H9 (cell line): ENCODE data around the gene ATP2A1. TPM values are rescaled to one million over a fixed set of nuclear protein-coding genes. Genes with fewer than 3 reads are reported as not detected.

Experiments
- DNase-seq: peaks from one replicate; pipeline ENCODE4 v3.0.0-alpha.2; 2017
- H2AFZ ChIP-seq: one replicate; pipeline ENCODE4 v1.6.1; 2013; ENCODE audit warnings: mild to moderate bottlenecking, low read length, control low read depth, moderate library complexity
- H2AK5ac ChIP-seq: 2 replicates; pipeline ENCODE4 v1.6.1; 2013; ENCODE audit warnings: low read length, control low read depth, mixed read lengths; ENCODE audit not compliant: insufficient read length
- H2BK120ac ChIP-seq: one replicate; pipeline ENCODE4 v1.6.1; 2013; ENCODE audit warnings: low read depth, mild to moderate bottlenecking, low read length, control low read depth, inconsistent platforms; ENCODE audit not compliant: poor library complexity, severe bottlenecking
- H2BK12ac ChIP-seq: 2 replicates; pipeline ENCODE4 v1.6.1; 2013; ENCODE audit warnings: low read length, control low read depth, mixed read lengths, low read depth; ENCODE audit not compliant: insufficient read length
- H2BK15ac ChIP-seq: 2 replicates; pipeline ENCODE4 v1.6.1; 2013; ENCODE audit warnings: low read depth, low read length, control low read depth
- H2BK20ac ChIP-seq: one replicate; pipeline ENCODE4 v1.6.1; 2013; ENCODE audit warnings: low read depth, mild to moderate bottlenecking, low read length, control low read depth, inconsistent platforms; ENCODE audit not compliant: poor library complexity, severe bottlenecking
- H2BK5ac ChIP-seq: 2 replicates; pipeline ENCODE4 v1.6.1; 2013; ENCODE audit warnings: low read length, control low read depth, mixed read lengths; ENCODE audit not compliant: insufficient read length
- H3K14ac ChIP-seq: 2 replicates; pipeline ENCODE4 v1.6.1; 2013; ENCODE audit warnings: low read length, control low read depth; ENCODE audit not compliant: insufficient read depth
- H3K18ac ChIP-seq: 2 replicates; pipeline ENCODE4 v1.6.1; 2013; ENCODE audit warnings: low read depth, mild to moderate bottlenecking, mixed read lengths, low read length, control low read depth; ENCODE audit not compliant: insufficient read length
- H3K23ac ChIP-seq: 2 replicates; pipeline ENCODE4 v1.6.1; 2013; ENCODE audit warnings: low read length, control low read depth, mixed read lengths, low read depth; ENCODE audit not compliant: insufficient read length
- H3K23me2 ChIP-seq: 2 replicates; pipeline ENCODE4 v1.6.1; 2013; ENCODE audit warnings: low read depth, mild to moderate bottlenecking, mixed read lengths, low read length, control low read depth; ENCODE audit not compliant: insufficient read length, poor library complexity, severe bottlenecking
- H3K27ac ChIP-seq: 2 replicates; pipeline ENCODE4 v1.5.1; 2013; ENCODE audit warnings: low read length, control low read depth, mixed read lengths, low read depth; ENCODE audit not compliant: insufficient read length
- H3K27me3 ChIP-seq: 2 replicates; pipeline ENCODE4 v1.6.1; 2013; ENCODE audit warnings: low read length, control low read depth, inconsistent platforms; ENCODE audit not compliant: insufficient read depth
- H3K4ac ChIP-seq: 2 replicates; pipeline ENCODE4 v1.6.1; 2013; ENCODE audit warnings: low read depth, mild to moderate bottlenecking, control low read depth, inconsistent platforms, low read length, moderate library complexity
- H3K4me1 ChIP-seq: 2 replicates; pipeline ENCODE4 v1.6.1; 2013; ENCODE audit warnings: low read length, control low read depth, inconsistent platforms; ENCODE audit not compliant: insufficient read depth
- H3K4me2 ChIP-seq: 2 replicates; pipeline ENCODE4 v1.6.1; 2013; ENCODE audit warnings: low read length, control low read depth, mixed read lengths; ENCODE audit not compliant: insufficient read length, insufficient read depth
- H3K56ac ChIP-seq: 2 replicates; pipeline ENCODE4 v1.6.1; 2013; ENCODE audit warnings: low read depth, mild to moderate bottlenecking, mixed read lengths, low read length, control low read depth; ENCODE audit not compliant: insufficient read length
- H3K79me1 ChIP-seq: 2 replicates; pipeline ENCODE4 v1.6.1; 2013; ENCODE audit warnings: low read depth, mild to moderate bottlenecking, moderate library complexity, low read length, control low read depth, inconsistent platforms; ENCODE audit not compliant: insufficient read depth, poor library complexity, severe bottlenecking
- H3K79me2 ChIP-seq: 2 replicates; pipeline ENCODE4 v1.6.1; 2013; ENCODE audit warnings: low read length, control low read depth, inconsistent platforms; ENCODE audit not compliant: insufficient read depth
- H3K9ac ChIP-seq: 2 replicates; pipeline ENCODE4 v1.6.1; 2013; ENCODE audit warnings: low read length, control low read depth, mixed read lengths; ENCODE audit not compliant: insufficient read length; ENCODE audit errors: extremely low read depth
- H3K9me3 ChIP-seq: one replicate; pipeline ENCODE4 v1.6.1; 2013; ENCODE audit warnings: low read depth, low read length, inconsistent platforms; ENCODE audit not compliant: control insufficient read depth
- H3T11ph ChIP-seq: one replicate; pipeline ENCODE4 v1.6.1; 2013; ENCODE audit warnings: mild to moderate bottlenecking, low read length, control low read depth, inconsistent platforms
- H4K20me1 ChIP-seq: one replicate; pipeline ENCODE4 v1.6.1; 2013; ENCODE audit not compliant: control insufficient read depth, insufficient read length, insufficient read depth
- H4K5ac ChIP-seq: 2 replicates; pipeline ENCODE4 v1.6.1; 2013; ENCODE audit warnings: low read depth, mild to moderate bottlenecking, mixed read lengths, low read length, control low read depth; ENCODE audit not compliant: insufficient read length
- H4K8ac ChIP-seq: replicated peaks from 2 replicates; pipeline ENCODE4 v1.6.1; 2013; ENCODE audit warnings: low read length, control low read depth, mixed read lengths, low read depth; ENCODE audit not compliant: insufficient read length
- H4K91ac ChIP-seq: 2 replicates; pipeline ENCODE4 v1.6.1; 2013; ENCODE audit warnings: low read depth, mild to moderate bottlenecking, moderate library complexity, mixed read lengths, low read length, control low read depth; ENCODE audit not compliant: insufficient read length
- H3K27ac Mint-ChIP-seq, 3 experiments: 2 replicates in 2 of 3; 3 replicates in 1 of 3; pipeline ENCODE4 v1.8.0; 2020 to 2021; ENCODE audit warnings: mixed read lengths in 3 of 3, mild to moderate bottlenecking in 1 of 3, moderate library complexity in 1 of 3
- H3K27me3 Mint-ChIP-seq: 2 replicates; pipeline ENCODE4 v1.8.0; 2021; ENCODE audit warnings: low read depth, mild to moderate bottlenecking, moderate library complexity, mixed read lengths
- H3K36me3 Mint-ChIP-seq, 3 experiments: 2 replicates in 2 of 3; 3 replicates in 1 of 3; pipeline ENCODE4 v1.8.0; 2020 to 2021; ENCODE audit warnings: low read depth in 3 of 3, mixed read lengths in 3 of 3; ENCODE audit not compliant: insufficient read depth in 1 of 3
- H3K4me1 Mint-ChIP-seq, 2 experiments: 2 replicates each; pipeline ENCODE4 v1.8.0; 2020; ENCODE audit warnings: mixed read lengths in 2 of 2
- H3K4me3 Mint-ChIP-seq, 2 experiments: 2 replicates in 1 of 2; 3 replicates in 1 of 2; pipeline ENCODE4 v1.8.0; 2020 to 2021; ENCODE audit warnings: mild to moderate bottlenecking in 2 of 2, mixed read lengths in 2 of 2, moderate library complexity in 1 of 2
- H3K9me3 Mint-ChIP-seq, 2 experiments: 2 replicates in 1 of 2; 3 replicates in 1 of 2; pipeline ENCODE4 v1.8.0; 2020; ENCODE audit warnings: mild to moderate bottlenecking in 2 of 2, mixed read lengths in 2 of 2, moderate library complexity in 1 of 2
- CTCF ChIP-seq: fragments of 200-600 bp; sonication (generic); conservative IDR thresholded peaks from 3 replicates; pipeline ENCODE4 v1.8.0; 2021; ENCODE audit warnings: antibody characterized with exemption, mild to moderate bottlenecking
- WGBS: extraction: QIAGEN DNeasy Blood & Tissue Kit; methylation state at CpG from one replicate; pipeline ENCODE4 v1.1.7; 2013; ENCODE audit warnings: missing lambda C conversion rate, low lambda C conversion rate, mixed read lengths; ENCODE audit not compliant: insufficient read length; ENCODE audit errors: extremely low coverage; 5-methylcytosine and 5-hydroxymethylcytosine counted together
- total RNA-seq: library from RNA; stranded (reverse); gene quantifications from 2 replicates; pipeline ENCODE4 v1.2.1, GENCODE V29; 2021

The ATP2A1 gene
- total RNA-seq, 1 experiment from 2014 or later, result 4.6 TPM

GRCh38 chr16:28897826-28898225, 19.5 kb downstream of the ATP2A1 start:
- H3K27ac ChIP-seq, result no peak overlapping the region
- no peak for DNase-seq
- H4K91ac ChIP-seq, result no peak overlapping the region
- peak overlapping the region; percentile 64 to 77 (median 77); a peak in 2 of 7 replicates for H3K27ac Mint-ChIP-seq
- H3K27me3 Mint-ChIP-seq, result no peaks in the 10 kb centered on the region
- H3K4me1 ChIP-seq, result no peaks in the 10 kb centered on the region
- H3K27me3 ChIP-seq, result no peaks in the 10 kb centered on the region
- no peaks in the 10 kb centered on the region; a peak in 1 of 7 replicates for H3K36me3 Mint-ChIP-seq
- no peak overlapping the region for H3K4me2 ChIP-seq
- no peak overlapping the region for H3K56ac ChIP-seq
- no peak overlapping the region for H2BK12ac ChIP-seq
- no peaks in the 10 kb centered on the region for H3K79me1 ChIP-seq
- no peak overlapping the region for H3K9ac ChIP-seq
- H4K8ac ChIP-seq, result no peak overlapping the region
- no peak overlapping the region for H2BK120ac ChIP-seq
- H3K9me3 Mint-ChIP-seq, result no peaks in the 10 kb centered on the region
- H2AK5ac ChIP-seq, result no peak overlapping the region
- no peak overlapping the region for H2BK20ac ChIP-seq
- H3K9me3 ChIP-seq, result no peaks in the 10 kb centered on the region
- H3K79me2 ChIP-seq, result no peaks in the 10 kb centered on the region
- H3K18ac ChIP-seq, result no peak overlapping the region
- no CpG with 5 or more reads among the region's 4 CpGs for WGBS
- H3K4me1 Mint-ChIP-seq, result no peaks in the 10 kb centered on the region
- H4K5ac ChIP-seq, result no peak overlapping the region
- no peak overlapping the region for H3K23ac ChIP-seq
- H3K14ac ChIP-seq, result no peak overlapping the region
- H2BK15ac ChIP-seq, result no peak overlapping the region
- no peak overlapping the region for H3K4ac ChIP-seq
- no peak for TF ChIP-seq CTCF
- no peak overlapping the region for H3T11ph ChIP-seq
- H2BK5ac ChIP-seq, result no peak overlapping the region
- no peak overlapping the region for H2AFZ ChIP-seq
- H4K20me1 ChIP-seq, result no peaks in the 10 kb centered on the region
- no peaks in the 10 kb centered on the region for H3K23me2 ChIP-seq
- H3K4me3 Mint-ChIP-seq, result no peak overlapping the region
